ENCODE results near the gene NR2F2.

NR2F2 gene

DNA sequence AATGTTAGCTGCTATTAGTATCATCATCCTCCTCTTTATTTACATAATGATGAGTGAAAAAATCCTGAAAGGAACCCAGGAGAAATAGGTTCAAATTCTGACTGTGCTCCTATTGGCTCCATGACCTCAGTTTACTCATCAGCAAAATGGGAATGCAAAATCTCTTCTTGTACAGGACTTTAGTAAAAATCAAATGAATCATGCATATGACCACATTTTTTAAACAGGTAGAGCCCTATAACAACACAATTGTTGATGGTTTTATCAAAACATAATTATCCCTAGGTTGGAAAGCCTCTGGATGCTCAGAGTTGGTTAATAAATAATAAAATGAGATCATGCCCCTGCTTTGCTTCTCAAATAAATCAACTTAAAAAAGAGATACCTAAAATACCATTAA is 16.0 kb upstream of the NR2F2 start:
- H3K27me3 ChIP-seq (ENCODE audit: control insufficient read depth, low read length), result no peaks in the 10 kb centered on the region
- no peaks in the 10 kb centered on the region for H4K20me1 ChIP-seq (ENCODE audit: control insufficient read depth, insufficient read depth, low read depth, low read length)
- no peak overlapping the region for H3K27ac ChIP-seq (ENCODE audit: low read depth, low read length)
- no peaks in the 10 kb centered on the region for H3F3A ChIP-seq (ENCODE audit: control insufficient read depth, insufficient read depth)
- no peaks in the 10 kb centered on the region for H3K4me1 ChIP-seq (ENCODE audit: control insufficient read depth, low read length)
- H3K9me2 ChIP-seq (replicated peaks; ENCODE audit: control insufficient read depth, low read length), result no peaks in the 10 kb centered on the region
- H3K4me2 ChIP-seq (ENCODE audit: low read length), result no peak overlapping the region
- no peak for TF ChIP-seq EZH2phosphoT487 (IDR thresholded peaks at IDR 0.05; ENCODE audit: borderline replicate concordance, low read length)
- TF ChIP-seq, protein P1, sequence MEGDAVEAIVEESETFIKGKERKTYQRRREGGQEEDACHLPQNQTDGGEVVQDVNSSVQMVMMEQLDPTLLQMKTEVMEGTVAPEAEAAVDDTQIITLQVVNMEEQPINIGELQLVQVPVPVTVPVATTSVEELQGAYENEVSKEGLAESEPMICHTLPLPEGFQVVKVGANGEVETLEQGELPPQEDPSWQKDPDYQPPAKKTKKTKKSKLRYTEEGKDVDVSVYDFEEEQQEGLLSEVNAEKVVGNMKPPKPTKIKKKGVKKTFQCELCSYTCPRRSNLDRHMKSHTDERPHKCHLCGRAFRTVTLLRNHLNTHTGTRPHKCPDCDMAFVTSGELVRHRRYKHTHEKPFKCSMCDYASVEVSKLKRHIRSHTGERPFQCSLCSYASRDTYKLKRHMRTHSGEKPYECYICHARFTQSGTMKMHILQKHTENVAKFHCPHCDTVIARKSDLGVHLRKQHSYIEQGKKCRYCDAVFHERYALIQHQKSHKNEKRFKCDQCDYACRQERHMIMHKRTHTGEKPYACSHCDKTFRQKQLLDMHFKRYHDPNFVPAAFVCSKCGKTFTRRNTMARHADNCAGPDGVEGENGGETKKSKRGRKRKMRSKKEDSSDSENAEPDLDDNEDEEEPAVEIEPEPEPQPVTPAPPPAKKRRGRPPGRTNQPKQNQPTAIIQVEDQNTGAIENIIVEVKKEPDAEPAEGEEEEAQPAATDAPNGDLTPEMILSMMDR (IDR thresholded peaks at IDR 0.05; ENCODE audit: low read depth, low read length, poor library complexity, severe bottlenecking), result no peak
- H3K9me3 ChIP-seq (ENCODE audit: control insufficient read depth, insufficient read depth, low read length), result no peaks in the 10 kb centered on the region
- no peaks in the 10 kb centered on the region for H3K79me2 ChIP-seq (ENCODE audit: control insufficient read depth, low read length)
- H3K4me3 ChIP-seq (ENCODE audit: low read length), result no peak overlapping the region
- H3K36me3 ChIP-seq (ENCODE audit: control insufficient read depth, low read length), result no peaks in the 10 kb centered on the region

DNA sequence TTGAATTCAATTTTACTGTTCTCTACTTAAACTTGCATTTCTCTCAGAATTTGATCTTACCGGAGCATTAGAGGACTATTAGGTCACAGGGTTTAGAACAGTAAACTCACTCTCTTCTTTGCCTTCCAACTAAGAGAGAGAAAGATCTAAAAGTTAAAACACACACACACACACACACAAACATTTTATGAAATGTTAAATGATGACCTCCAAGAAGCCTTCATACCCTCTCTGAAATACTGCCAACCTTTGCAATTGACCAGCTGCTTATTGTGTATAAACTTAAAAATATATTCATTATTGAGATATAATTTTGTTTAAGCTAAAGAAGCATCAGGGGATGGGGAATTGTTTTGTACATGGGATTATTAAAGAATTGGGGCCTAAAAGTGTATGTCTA is 15.5 kb upstream of the NR2F2 start:
- Histone ChIP-seq H4K20me1 (ENCODE audit: control insufficient read depth, insufficient read depth, low read depth, low read length) (no peaks in the 10 kb centered on the region), H3K36me3 (ENCODE audit: control insufficient read depth, low read length) (no peaks in the 10 kb centered on the region), H3K27ac (ENCODE audit: low read depth, low read length) (no peak overlapping the region), H3K79me2 (ENCODE audit: control insufficient read depth, low read length) (no peaks in the 10 kb centered on the region), H3K9me2 (replicated peaks; ENCODE audit: control insufficient read depth, low read length) (no peaks in the 10 kb centered on the region), H3K4me3 (ENCODE audit: low read length) (no peak overlapping the region), H3K4me1 (ENCODE audit: control insufficient read depth, low read length) (no peaks in the 10 kb centered on the region), H3K9me3 (ENCODE audit: control insufficient read depth, insufficient read depth, low read length) (no peaks in the 10 kb centered on the region), H3F3A (ENCODE audit: control insufficient read depth, insufficient read depth) (no peaks in the 10 kb centered on the region), H3K4me2 (ENCODE audit: low read length) (no peak overlapping the region), H3K27me3 (ENCODE audit: control insufficient read depth, low read length) (no peaks in the 10 kb centered on the region)
- TF ChIP-seq, protein P1 (IDR thresholded peaks at IDR 0.05; ENCODE audit: low read depth, low read length, poor library complexity, severe bottlenecking), result no peak
- no peak for TF ChIP-seq EZH2phosphoT487 (IDR thresholded peaks at IDR 0.05; ENCODE audit: borderline replicate concordance, low read length)

DNA sequence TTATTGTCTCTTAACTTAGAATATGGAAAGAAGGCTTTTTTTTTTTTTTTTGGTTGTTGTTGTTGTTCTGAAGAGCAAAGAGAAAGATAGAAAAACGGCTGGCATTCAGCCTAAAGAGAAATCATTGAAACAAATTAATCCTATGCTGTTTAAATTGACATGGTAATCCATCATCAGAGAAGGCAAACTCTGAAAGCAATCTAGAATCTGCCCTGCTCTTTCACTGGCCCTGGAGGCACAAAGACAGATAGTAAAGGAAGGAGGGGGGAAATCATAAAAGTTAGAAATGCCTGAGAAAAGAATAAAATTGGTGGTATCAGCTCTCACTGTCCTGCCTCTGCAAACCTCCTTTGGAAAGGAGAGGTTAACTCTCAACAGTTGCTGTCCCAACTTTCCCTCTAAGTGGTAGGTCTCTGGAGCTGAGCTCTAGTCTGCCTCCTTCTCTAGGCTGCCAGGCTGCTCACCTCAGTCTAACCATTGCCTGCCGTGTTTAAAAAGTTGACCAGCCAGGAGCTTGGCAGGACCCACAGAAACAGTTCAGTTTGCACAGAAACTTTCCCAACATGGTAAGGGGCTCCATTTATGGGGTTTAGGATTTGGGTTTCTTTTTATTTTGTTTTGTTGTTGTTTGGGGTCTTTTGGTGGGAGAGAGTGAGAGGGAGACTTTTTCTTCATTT is 13.4 kb upstream of the NR2F2 start:
- no peak overlapping the region for H3K4me2 ChIP-seq (ENCODE audit: low read length)

More for the DNA sequence above, 13.4 kb upstream of the NR2F2 start:
- H3K27me3 ChIP-seq (ENCODE audit: control insufficient read depth, low read length), result no peaks in the 10 kb centered on the region
- H3K9me2 ChIP-seq (replicated peaks; ENCODE audit: control insufficient read depth, low read length), result no peaks in the 10 kb centered on the region
- H3K36me3 ChIP-seq (ENCODE audit: control insufficient read depth, low read length), result no peaks in the 10 kb centered on the region
- H3K4me3 ChIP-seq (ENCODE audit: low read length), result no peak overlapping the region
- no peak overlapping the region for H3K27ac ChIP-seq (ENCODE audit: low read depth, low read length)
- no peaks in the 10 kb centered on the region for H3K4me1 ChIP-seq (ENCODE audit: control insufficient read depth, low read length)
- no peaks in the 10 kb centered on the region; the same call in 1 of the 2 replicates for H3K9me3 ChIP-seq (ENCODE audit: control insufficient read depth, insufficient read depth, low read length)
- no peaks in the 10 kb centered on the region for H4K20me1 ChIP-seq (ENCODE audit: control insufficient read depth, insufficient read depth, low read depth, low read length)
- no peaks in the 10 kb centered on the region for H3K79me2 ChIP-seq (ENCODE audit: control insufficient read depth, low read length)
- H3F3A ChIP-seq (ENCODE audit: control insufficient read depth, insufficient read depth), result no peaks in the 10 kb centered on the region
- TF ChIP-seq, protein P1 (IDR thresholded peaks at IDR 0.05; ENCODE audit: low read depth, low read length, poor library complexity, severe bottlenecking), result no peak
- TF ChIP-seq EZH2phosphoT487 (IDR thresholded peaks at IDR 0.05; ENCODE audit: borderline replicate concordance, low read length), result no peak
